HL-60 (cell line): ENCODE measurements around the gene ABCG1.

Source experiments
- GABPA ChIP-seq: IDR thresholded peaks from 2 replicates; pipeline ENCODE4 v1.6.1; 2012; ENCODE audit warnings: low read depth
- POLR2AphosphoS5 ChIP-seq: IDR thresholded peaks from 2 replicates; pipeline ENCODE4 v1.6.1; 2012; ENCODE audit warnings: low read depth
- TF ChIP-seq, protein P1 (sequence below): IDR thresholded peaks from one replicate; pipeline ENCODE4 v1.5.1; 2011; ENCODE audit warnings: low read length, control low read depth, inconsistent platforms; ENCODE audit not compliant: insufficient read depth

GRCh38 chr21:42282021-42282420, 63.1 kb downstream of the ABCG1 start:
- TF ChIP-seq, protein P1, sequence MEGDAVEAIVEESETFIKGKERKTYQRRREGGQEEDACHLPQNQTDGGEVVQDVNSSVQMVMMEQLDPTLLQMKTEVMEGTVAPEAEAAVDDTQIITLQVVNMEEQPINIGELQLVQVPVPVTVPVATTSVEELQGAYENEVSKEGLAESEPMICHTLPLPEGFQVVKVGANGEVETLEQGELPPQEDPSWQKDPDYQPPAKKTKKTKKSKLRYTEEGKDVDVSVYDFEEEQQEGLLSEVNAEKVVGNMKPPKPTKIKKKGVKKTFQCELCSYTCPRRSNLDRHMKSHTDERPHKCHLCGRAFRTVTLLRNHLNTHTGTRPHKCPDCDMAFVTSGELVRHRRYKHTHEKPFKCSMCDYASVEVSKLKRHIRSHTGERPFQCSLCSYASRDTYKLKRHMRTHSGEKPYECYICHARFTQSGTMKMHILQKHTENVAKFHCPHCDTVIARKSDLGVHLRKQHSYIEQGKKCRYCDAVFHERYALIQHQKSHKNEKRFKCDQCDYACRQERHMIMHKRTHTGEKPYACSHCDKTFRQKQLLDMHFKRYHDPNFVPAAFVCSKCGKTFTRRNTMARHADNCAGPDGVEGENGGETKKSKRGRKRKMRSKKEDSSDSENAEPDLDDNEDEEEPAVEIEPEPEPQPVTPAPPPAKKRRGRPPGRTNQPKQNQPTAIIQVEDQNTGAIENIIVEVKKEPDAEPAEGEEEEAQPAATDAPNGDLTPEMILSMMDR: no peak
- no peak for TF ChIP-seq POLR2AphosphoS5
- TF ChIP-seq GABPA: no peak
